ENCODE data around the gene AIF1L. TPM values are rescaled to one million over a fixed set of nuclear protein-coding genes. Genes with fewer than 3 reads are reported as not detected.

The AIF1L gene
- total RNA-seq, 1 donor from 2014 or later = 16.2 TPM

DNA sequence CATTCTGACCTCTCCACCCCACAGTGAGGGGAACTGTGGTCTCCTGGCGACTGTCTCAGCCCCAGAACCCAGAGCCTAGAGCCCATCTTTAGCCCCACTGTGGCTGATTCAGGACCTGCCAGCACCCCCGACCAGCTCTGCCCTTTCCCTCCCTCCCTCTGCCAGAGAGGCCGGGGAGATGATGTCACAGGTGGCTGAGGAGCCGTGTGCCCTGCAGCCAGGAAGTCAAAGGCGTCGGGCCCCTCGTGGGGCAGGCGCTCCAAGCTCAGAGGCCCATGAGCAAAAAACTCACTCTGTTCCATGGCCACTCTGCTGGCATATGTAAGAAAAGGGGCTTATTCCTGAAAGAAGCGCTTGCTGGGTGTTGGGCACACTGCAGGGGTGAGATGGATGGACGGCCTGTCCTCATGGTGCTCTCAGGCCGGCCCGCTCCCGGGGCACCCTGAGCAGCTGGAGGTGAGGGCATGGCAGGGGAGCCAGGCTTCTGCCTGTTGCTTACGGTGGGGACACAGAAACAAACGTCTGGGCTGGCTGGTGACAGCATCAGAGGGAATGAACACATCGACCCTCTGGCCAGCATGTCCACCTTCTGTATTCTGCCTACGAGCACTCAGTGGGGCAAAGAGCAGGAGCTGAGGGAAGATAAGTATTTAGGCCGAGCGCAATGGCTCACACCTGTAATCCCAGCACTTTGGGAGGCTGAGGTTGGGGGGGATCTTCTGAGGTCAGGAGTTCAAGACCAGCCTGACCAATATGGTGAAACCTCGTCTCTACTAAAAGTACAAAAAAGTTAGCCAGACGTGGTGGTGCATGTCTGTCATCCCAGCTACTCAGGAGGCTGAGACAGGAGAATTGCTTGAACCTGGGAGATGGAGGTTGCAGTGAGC lies 46.3 kb upstream of the AIF1L start:
- Histone ChIP-seq H3K9me3 (no peaks in the 10 kb centered on the region), H3K4me1 (no peaks in the 10 kb centered on the region), H3K4me3 (no peak overlapping the region), H3K36me3 (no peaks in the 10 kb centered on the region), H3K27me3 (no peaks in the 10 kb centered on the region), H3K27ac (no peak overlapping the region)
- intact Hi-C loops (cut with DNase I) = loop anchor here (5.0 to 10.0 kb wide), 3 partner anchors 175 to 348 kb away; no protein-coding TSS in a partner anchor
- TF ChIP-seq POLR2AphosphoS5 (IDR thresholded peaks at IDR 0.05; ENCODE audit: insufficient read depth in 1 of 2, low read depth in 1 of 2) (no peak), POLR2A (IDR thresholded peaks at IDR 0.05) (no peak), CTCF (IDR thresholded peaks at IDR 0.05) (no peak)
- DNase-seq (ENCODE audit: extremely low spot score in 2 of 2) = no peak

DNA sequence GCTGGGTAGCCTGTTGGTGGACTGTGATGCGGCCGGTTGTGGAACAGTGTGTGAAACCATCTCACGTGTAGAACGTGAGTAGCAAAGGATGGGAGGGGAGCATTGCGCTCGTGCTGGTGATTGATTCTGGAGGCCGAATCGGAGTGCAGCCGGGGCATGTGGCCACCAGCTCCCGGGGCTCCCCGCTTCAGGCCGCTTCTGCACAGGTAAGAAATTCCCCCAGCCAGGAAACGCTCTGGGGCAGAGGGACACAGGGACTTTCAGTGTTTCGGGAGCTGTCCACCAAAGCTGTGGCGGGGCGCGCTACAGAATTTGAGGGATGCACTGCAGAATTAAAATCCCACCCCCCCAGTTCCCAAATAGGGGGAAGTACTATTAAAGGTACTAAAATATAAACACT lies 45.5 kb upstream of the AIF1L start:
- TF ChIP-seq POLR2AphosphoS5 (IDR thresholded peaks at IDR 0.05; ENCODE audit: insufficient read depth in 1 of 2, low read depth in 1 of 2) = no peak
- no peak for TF ChIP-seq POLR2A (IDR thresholded peaks at IDR 0.05)
- TF ChIP-seq CTCF (IDR thresholded peaks at IDR 0.05) = no peak
- Histone ChIP-seq H3K27me3 (no peaks in the 10 kb centered on the region), H3K9me3 (no peaks in the 10 kb centered on the region), H3K4me3 (no peak overlapping the region), H3K4me1 (no peaks in the 10 kb centered on the region), H3K27ac (no peak overlapping the region), H3K36me3 (no peaks in the 10 kb centered on the region)
- no peak for DNase-seq (ENCODE audit: extremely low spot score in 2 of 2)
- intact Hi-C loops (cut with DNase I) = loop anchor here (10.0 kb wide), 1 partner anchor 284 kb away; no protein-coding TSS in a partner anchor

DNA sequence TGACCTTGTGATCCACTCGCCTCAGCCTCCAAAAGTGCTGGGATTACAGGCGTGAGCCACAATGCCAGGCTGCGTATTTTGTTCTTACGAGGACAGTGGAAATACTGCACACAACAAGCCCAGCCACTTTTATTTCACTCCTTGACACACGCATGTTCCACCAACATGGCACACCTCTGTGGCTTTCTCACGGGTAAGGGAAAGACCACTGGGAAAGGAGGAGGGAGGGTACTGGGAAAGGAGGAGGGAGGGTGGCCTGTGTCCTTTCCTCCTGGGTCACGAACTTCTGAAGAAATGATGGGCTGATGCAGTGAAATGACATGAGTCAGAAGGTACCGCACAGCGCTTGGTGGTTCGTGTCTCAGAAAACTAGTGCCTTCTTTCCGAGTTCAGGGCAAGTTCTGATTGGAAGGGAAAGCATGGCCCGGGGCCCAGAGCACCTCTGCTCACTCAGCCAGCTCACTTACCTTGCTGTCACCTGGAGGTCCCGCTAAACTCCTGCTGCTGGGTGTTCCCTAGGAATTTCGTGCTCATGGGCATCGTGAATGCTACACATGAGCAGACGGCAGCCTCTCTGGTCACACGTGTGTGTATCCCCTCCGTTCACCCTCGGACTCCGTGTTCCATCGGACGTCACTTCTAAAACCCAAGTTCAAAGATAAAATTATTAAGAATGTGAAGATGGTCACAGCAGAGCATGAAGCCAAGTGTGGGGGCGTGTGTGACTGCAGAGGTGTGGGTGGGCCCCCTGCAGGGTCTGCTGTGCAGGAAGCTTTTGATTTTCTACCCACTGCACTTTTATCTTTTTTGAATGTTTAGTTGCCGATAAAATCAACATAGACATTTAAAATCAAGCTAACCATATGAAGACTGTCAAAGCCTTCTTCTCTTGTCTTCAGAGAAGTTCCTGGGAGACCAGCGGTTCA lies 44.5 kb upstream of the AIF1L start:
- Histone ChIP-seq H3K27ac (no peak overlapping the region), H3K9me3 (no peaks in the 10 kb centered on the region), H3K4me3 (no peak overlapping the region), H3K36me3 (no peaks in the 10 kb centered on the region), H3K27me3 (no peaks in the 10 kb centered on the region), H3K4me1 (no peaks in the 10 kb centered on the region)
- intact Hi-C loops (cut with DNase I) = loop anchor here (10.0 kb wide), 1 partner anchor 283 kb away; no protein-coding TSS in a partner anchor
- TF ChIP-seq POLR2A (IDR thresholded peaks at IDR 0.05) = no peak
- no peak for TF ChIP-seq POLR2AphosphoS5 (IDR thresholded peaks at IDR 0.05; ENCODE audit: insufficient read depth in 1 of 2, low read depth in 1 of 2)
- no peak for TF ChIP-seq CTCF (IDR thresholded peaks at IDR 0.05)
- no peak for DNase-seq (ENCODE audit: extremely low spot score in 2 of 2)

GRCh38 chr9:131053896-131054295 lies 42.4 kb upstream of the AIF1L start:
- no peak for DNase-seq (ENCODE audit: extremely low spot score in 2 of 2)
- no peak overlapping the region for H3K4me3 ChIP-seq
- TF ChIP-seq POLR2AphosphoS5 (IDR thresholded peaks at IDR 0.05; ENCODE audit: insufficient read depth in 1 of 2, low read depth in 1 of 2) (no peak), POLR2A (IDR thresholded peaks at IDR 0.05) (no peak), CTCF (IDR thresholded peaks at IDR 0.05) (no peak)
- intact Hi-C loops (cut with DNase I) = loop anchor here (10.0 kb wide), 1 partner anchor 281 kb away; no protein-coding TSS in a partner anchor
- H3K27ac ChIP-seq = no peak overlapping the region
- no peaks in the 10 kb centered on the region for H3K9me3 ChIP-seq
- no peaks in the 10 kb centered on the region for H3K27me3 ChIP-seq
- H3K4me1 ChIP-seq = no peaks in the 10 kb centered on the region
- no peaks in the 10 kb centered on the region for H3K36me3 ChIP-seq
